WTC11 (cell line): ENCODE results near the gene BEND6. TPM values are rescaled to one million over a fixed set of nuclear protein-coding genes. Genes with fewer than 3 reads are reported as not detected.

Source experiments
- ATAC-seq: fragments of 200-7000 bp; cut with Tn5 transposase; 2 replicates; pipeline ENCODE4 v1.10.0; 2021; ENCODE audit warnings: mild to moderate bottlenecking, moderate library complexity
- CTCF ChIA-PET: fragments of 300-600 bp; sonication (Branson Sonifier 250); formaldehyde crosslinking; loops from one replicate; lab custom pipeline; 2021; ENCODE audit warnings: antibody characterized with exemption; lab: Charles Lee
- POLR2A ChIA-PET: fragments of 350-600 bp; sonication (Branson Sonifier 250); formaldehyde crosslinking; loops from one replicate; lab custom pipeline; 2021; ENCODE audit warnings: antibody characterized with exemption; lab: Charles Lee
- DNase-seq: peaks from one replicate; pipeline ENCODE4 v3.0.0; 2021; ENCODE audit warnings: low spot score
- H3K27ac Mint-ChIP-seq: 2 replicates; pipeline ENCODE4 v1.8.0; 2021; ENCODE audit warnings: mixed read lengths
- H3K27me3 Mint-ChIP-seq: 2 replicates; pipeline ENCODE4 v1.8.0; 2021; ENCODE audit warnings: low read depth, mild to moderate bottlenecking, moderate library complexity, mixed read lengths
- H3K36me3 Mint-ChIP-seq: 2 replicates; pipeline ENCODE4 v1.8.0; 2021; ENCODE audit warnings: mixed read lengths
- H3K4me1 Mint-ChIP-seq: 2 replicates; pipeline ENCODE4 v1.8.0; 2022; ENCODE audit warnings: mixed read lengths
- H3K4me3 Mint-ChIP-seq: 2 replicates; pipeline ENCODE4 v1.8.0; 2021; ENCODE audit warnings: mild to moderate bottlenecking, moderate library complexity, mixed read lengths
- H3K9me3 Mint-ChIP-seq: 2 replicates; pipeline ENCODE4 v1.8.0; 2021; ENCODE audit warnings: mixed read lengths
- ATF1 ChIP-seq: sonication (generic); formaldehyde crosslinking; IDR thresholded peaks from 2 replicates; pipeline ENCODE4 v1.8.1; 2023; ENCODE audit warnings: mild to moderate bottlenecking, moderate library complexity, missing genetic modification reagents
- ATF2 ChIP-seq: sonication (generic); formaldehyde crosslinking; IDR thresholded peaks from 2 replicates; pipeline ENCODE4 v1.8.1; 2022; ENCODE audit warnings: low read depth, missing genetic modification reagents, borderline replicate concordance
- ATF3 ChIP-seq: sonication (generic); formaldehyde crosslinking; conservative IDR thresholded peaks from 2 replicates; pipeline ENCODE4 v1.8.1; 2022; ENCODE audit warnings: mild to moderate bottlenecking, missing genetic modification reagents
- ATF6 ChIP-seq: sonication (generic); formaldehyde crosslinking; IDR thresholded peaks from 2 replicates; pipeline ENCODE4 v1.8.1; 2023; ENCODE audit warnings: mild to moderate bottlenecking, missing genetic modification reagents
- CTCF ChIP-seq: fragments of 200-600 bp; IDR thresholded peaks from 2 replicates; pipeline ENCODE4 v1.8.0; 2022; ENCODE audit warnings: antibody characterized with exemption
- ELF4 ChIP-seq: sonication (generic); formaldehyde crosslinking; IDR thresholded peaks from 2 replicates; pipeline ENCODE4 v1.8.1; 2022; ENCODE audit warnings: low read depth, mild to moderate bottlenecking, moderate library complexity, missing genetic modification reagents
- ESRRA ChIP-seq: sonication (generic); formaldehyde crosslinking; IDR thresholded peaks from 2 replicates; pipeline ENCODE4 v1.8.1; 2022; ENCODE audit warnings: mild to moderate bottlenecking, missing genetic modification reagents, borderline replicate concordance
- GABPB1 ChIP-seq: sonication (generic); formaldehyde crosslinking; IDR thresholded peaks from 2 replicates; pipeline ENCODE4 v1.8.1; 2023; ENCODE audit warnings: mild to moderate bottlenecking, missing genetic modification reagents
- JAZF1 ChIP-seq: fragments of 250-450 bp; sonication (Bioruptor Pico); IDR thresholded peaks from 2 replicates; pipeline ENCODE4 v1.9.0; 2021; ENCODE audit warnings: moderate library complexity, mild to moderate bottlenecking, inconsistent platforms
- PRDM15 ChIP-seq: sonication (generic); formaldehyde crosslinking; IDR thresholded peaks from 2 replicates; pipeline ENCODE4 v1.8.0; 2022; ENCODE audit warnings: missing genetic modification reagents
- PRRX2 ChIP-seq: fragments of 250-450 bp; sonication (Bioruptor Pico); IDR thresholded peaks from 2 replicates; pipeline ENCODE4 v1.8.0; 2021; ENCODE audit warnings: mild to moderate bottlenecking
- RELA ChIP-seq: sonication (generic); formaldehyde crosslinking; IDR thresholded peaks from 2 replicates; pipeline ENCODE4 v1.8.1; 2022; ENCODE audit warnings: missing genetic modification reagents, mild to moderate bottlenecking, borderline replicate concordance
- TCF7 ChIP-seq: sonication (generic); formaldehyde crosslinking; IDR thresholded peaks from 2 replicates; pipeline ENCODE4 v1.8.0; 2022; ENCODE audit warnings: mild to moderate bottlenecking, low read depth, missing genetic modification reagents, moderate library complexity
- ZNF281 ChIP-seq: sonication (generic); formaldehyde crosslinking; IDR thresholded peaks from 2 replicates; pipeline ENCODE4 v1.8.0; 2023; ENCODE audit warnings: mild to moderate bottlenecking, missing genetic modification reagents
- ZNF416 ChIP-seq: fragments of 250-450 bp; sonication (Bioruptor Pico); IDR thresholded peaks from 2 replicates; pipeline ENCODE4 v1.9.0; 2021; ENCODE audit warnings: mild to moderate bottlenecking, inconsistent platforms
- total RNA-seq: library from RNA; stranded (reverse); gene quantifications from 3 replicates; pipeline ENCODE4 v1.2.3, GENCODE V29; 2021
- TF ChIP-seq, protein P1 (sequence below): fragments of 250-450 bp; sonication (Bioruptor Pico); IDR thresholded peaks from 2 replicates; pipeline ENCODE4 v1.9.0; 2021; ENCODE audit warnings: mild to moderate bottlenecking, borderline replicate concordance
- TF ChIP-seq, protein P2 (sequence below): sonication (generic); formaldehyde crosslinking; IDR thresholded peaks from 2 replicates; pipeline ENCODE4 v1.8.1; 2022; ENCODE audit warnings: mild to moderate bottlenecking, missing genetic modification reagents, moderate library complexity, borderline replicate concordance

The BEND6 gene
- total RNA-seq, 1 experiment from 2014 or later = 1.5 TPM

GRCh38 chr6:56988145-56988544, 33.2 kb downstream of the BEND6 start:
- H3K4me1 Mint-ChIP-seq = 0 out of 2 replicates have a peak, but pooled peaks cover 3% of the 10 kb centered on the region
- H3K27me3 Mint-ChIP-seq = no peaks in the 10 kb centered on the region
- ChIA-PET POLR2A (no interaction called here), CTCF (no interaction called here)
- H3K9me3 Mint-ChIP-seq = no peaks in the 10 kb centered on the region
- no peaks in the 10 kb centered on the region for H3K36me3 Mint-ChIP-seq
- no peak overlapping the region for H3K4me3 Mint-ChIP-seq
- ATAC-seq (no peak), DNase-seq (no peak)
- no peak overlapping the region for H3K27ac Mint-ChIP-seq
- peak; percentile 39; the same call in 1 of the 2 replicates for TF ChIP-seq GABPB1
- TF ChIP-seq PRRX2 = no peak

GRCh38 chr6:56992036-56992435, 37.1 kb downstream of the BEND6 start:
- no peak overlapping the region for H3K4me3 Mint-ChIP-seq
- H3K36me3 Mint-ChIP-seq = no peaks in the 10 kb centered on the region
- ChIA-PET CTCF (interaction anchor here (0.8 to 1.2 kb wide), 3 partner anchors 37 to 88 kb away, joined by 3 to 5 read pairs (median 3); partner anchors contain the start of gene BEND6), POLR2A (no interaction called here)
- DNase-seq (no peak), ATAC-seq (no peak)
- no peaks in the 10 kb centered on the region for H3K9me3 Mint-ChIP-seq
- 0 out of 2 replicates have a peak, but pooled peaks cover 3% of the 10 kb centered on the region for H3K4me1 Mint-ChIP-seq
- H3K27ac Mint-ChIP-seq = no peak overlapping the region
- TF ChIP-seq TCF7 (no peak), ZNF281 (CRISPR knock-in tag) (no peak), RELA (no peak), ATF2 (CRISPR knock-in tag) (no peak), ATF3 (no peak), CTCF (no peak), ESRRA (no peak), JAZF1 (CRISPR knock-in tag) (no peak), PRDM15 (CRISPR knock-in tag) (no peak), ELF4 (CRISPR knock-in tag) (no peak), ATF1 (CRISPR knock-in tag) (no peak), ATF6 (CRISPR knock-in tag) (no peak), ZNF416 (CRISPR knock-in tag) (no peak)
- TF ChIP-seq, protein P1, sequence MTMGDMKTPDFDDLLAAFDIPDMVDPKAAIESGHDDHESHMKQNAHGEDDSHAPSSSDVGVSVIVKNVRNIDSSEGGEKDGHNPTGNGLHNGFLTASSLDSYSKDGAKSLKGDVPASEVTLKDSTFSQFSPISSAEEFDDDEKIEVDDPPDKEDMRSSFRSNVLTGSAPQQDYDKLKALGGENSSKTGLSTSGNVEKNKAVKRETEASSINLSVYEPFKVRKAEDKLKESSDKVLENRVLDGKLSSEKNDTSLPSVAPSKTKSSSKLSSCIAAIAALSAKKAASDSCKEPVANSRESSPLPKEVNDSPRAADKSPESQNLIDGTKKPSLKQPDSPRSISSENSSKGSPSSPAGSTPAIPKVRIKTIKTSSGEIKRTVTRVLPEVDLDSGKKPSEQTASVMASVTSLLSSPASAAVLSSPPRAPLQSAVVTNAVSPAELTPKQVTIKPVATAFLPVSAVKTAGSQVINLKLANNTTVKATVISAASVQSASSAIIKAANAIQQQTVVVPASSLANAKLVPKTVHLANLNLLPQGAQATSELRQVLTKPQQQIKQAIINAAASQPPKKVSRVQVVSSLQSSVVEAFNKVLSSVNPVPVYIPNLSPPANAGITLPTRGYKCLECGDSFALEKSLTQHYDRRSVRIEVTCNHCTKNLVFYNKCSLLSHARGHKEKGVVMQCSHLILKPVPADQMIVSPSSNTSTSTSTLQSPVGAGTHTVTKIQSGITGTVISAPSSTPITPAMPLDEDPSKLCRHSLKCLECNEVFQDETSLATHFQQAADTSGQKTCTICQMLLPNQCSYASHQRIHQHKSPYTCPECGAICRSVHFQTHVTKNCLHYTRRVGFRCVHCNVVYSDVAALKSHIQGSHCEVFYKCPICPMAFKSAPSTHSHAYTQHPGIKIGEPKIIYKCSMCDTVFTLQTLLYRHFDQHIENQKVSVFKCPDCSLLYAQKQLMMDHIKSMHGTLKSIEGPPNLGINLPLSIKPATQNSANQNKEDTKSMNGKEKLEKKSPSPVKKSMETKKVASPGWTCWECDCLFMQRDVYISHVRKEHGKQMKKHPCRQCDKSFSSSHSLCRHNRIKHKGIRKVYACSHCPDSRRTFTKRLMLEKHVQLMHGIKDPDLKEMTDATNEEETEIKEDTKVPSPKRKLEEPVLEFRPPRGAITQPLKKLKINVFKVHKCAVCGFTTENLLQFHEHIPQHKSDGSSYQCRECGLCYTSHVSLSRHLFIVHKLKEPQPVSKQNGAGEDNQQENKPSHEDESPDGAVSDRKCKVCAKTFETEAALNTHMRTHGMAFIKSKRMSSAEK (CRISPR knock-in tag) = no peak
- TF ChIP-seq, protein P2, sequence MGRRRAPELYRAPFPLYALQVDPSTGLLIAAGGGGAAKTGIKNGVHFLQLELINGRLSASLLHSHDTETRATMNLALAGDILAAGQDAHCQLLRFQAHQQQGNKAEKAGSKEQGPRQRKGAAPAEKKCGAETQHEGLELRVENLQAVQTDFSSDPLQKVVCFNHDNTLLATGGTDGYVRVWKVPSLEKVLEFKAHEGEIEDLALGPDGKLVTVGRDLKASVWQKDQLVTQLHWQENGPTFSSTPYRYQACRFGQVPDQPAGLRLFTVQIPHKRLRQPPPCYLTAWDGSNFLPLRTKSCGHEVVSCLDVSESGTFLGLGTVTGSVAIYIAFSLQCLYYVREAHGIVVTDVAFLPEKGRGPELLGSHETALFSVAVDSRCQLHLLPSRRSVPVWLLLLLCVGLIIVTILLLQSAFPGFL = no peak
- no peaks in the 10 kb centered on the region for H3K27me3 Mint-ChIP-seq
